Caco-2 (cell line): ENCODE data around the gene CHPT1. TPM values are rescaled to one million over a fixed set of nuclear protein-coding genes. Genes with fewer than 3 reads are reported as not detected.

Experiments used
- BruUV-seq: library from RNA; stranded (reverse); fragments of 400-500 nt; replicated peaks from 2 replicates; lab custom pipeline; 2021; lab: Mats Ljungman, UMichigan
- CTCF ChIA-PET: fragments of 300-600 bp; sonication (Branson Sonifier 250); formaldehyde crosslinking; loops from one replicate; lab custom pipeline; 2022; ENCODE audit warnings: antibody characterized with exemption; lab: Charles Lee
- POLR2A ChIA-PET: fragments of 300-600 bp; sonication (Branson Sonifier 250); formaldehyde crosslinking; loops from one replicate; lab custom pipeline; 2022; ENCODE audit warnings: antibody characterized with exemption; lab: Charles Lee
- DNase-seq, 2 experiments: peaks; one replicate each; pipeline versions ENCODE4 v3.0.0 to v3.0.0-alpha.2; 2020 to 2022
- H3K27me3 ChIP-seq: replicated peaks from 2 replicates; pipeline ENCODE4 v1.6.0; 2011; ENCODE audit warnings: low read length; ENCODE audit not compliant: control insufficient read depth, insufficient read depth
- H3K36me3 ChIP-seq: 2 replicates; pipeline ENCODE4 v1.5.1; 2011; ENCODE audit warnings: low read length; ENCODE audit not compliant: control insufficient read depth, insufficient read depth
- H3K4me1 ChIP-seq: fragments of 250-450 bp; sonication (Bioruptor Pico); 2 replicates; pipeline ENCODE4 v1.5.1; 2020; ENCODE audit warnings: mild to moderate bottlenecking
- H3K4me3 ChIP-seq: 2 replicates; pipeline ENCODE4 v1.5.1; 2011; ENCODE audit warnings: low read depth, mild to moderate bottlenecking, control low read depth, low read length
- H3K9me3 ChIP-seq: fragments of 250-450 bp; sonication (Bioruptor Pico); 2 replicates; pipeline ENCODE4 v1.5.1; 2020; ENCODE audit warnings: mild to moderate bottlenecking, moderate library complexity
- H3K27ac Mint-ChIP-seq: one replicate; pipeline ENCODE4 v1.8.0; 2022; ENCODE audit warnings: mixed read lengths; ENCODE audit not compliant: unreplicated experiment
- H3K27me3 Mint-ChIP-seq: one replicate; pipeline ENCODE4 v1.8.0; 2022; ENCODE audit warnings: mixed read lengths; ENCODE audit not compliant: insufficient read depth, unreplicated experiment
- H3K36me3 Mint-ChIP-seq: one replicate; pipeline ENCODE4 v1.8.0; 2022; ENCODE audit warnings: mild to moderate bottlenecking, mixed read lengths; ENCODE audit not compliant: insufficient read depth, unreplicated experiment
- H3K4me1 Mint-ChIP-seq: one replicate; pipeline ENCODE4 v1.8.0; 2022; ENCODE audit warnings: low read depth, mixed read lengths; ENCODE audit not compliant: unreplicated experiment
- H3K4me3 Mint-ChIP-seq: one replicate; pipeline ENCODE4 v1.8.0; 2022; ENCODE audit warnings: mild to moderate bottlenecking, moderate library complexity, mixed read lengths; ENCODE audit not compliant: unreplicated experiment
- H3K9me3 Mint-ChIP-seq: one replicate; pipeline ENCODE4 v1.8.0; 2022; ENCODE audit warnings: mixed read lengths; ENCODE audit not compliant: unreplicated experiment
- intact Hi-C: fragments of 100-400 bp; cut with micrococcal nuclease; formaldehyde crosslinking; loops from one replicate; pipeline ENCODE4 v1.10.0; 2022; ENCODE audit not compliant: unreplicated experiment
- total RNA-seq: library from RNA; stranded (reverse); gene quantifications from 2 replicates; pipeline ENCODE4 v1.2.3, GENCODE V29; 2022
- TF ChIP-seq, protein P1 (sequence below), 2 experiments: fragments of 200-600 bp in 1 of 2; IDR thresholded peaks; 1 replicate in 1 of 2; 2 replicates in 1 of 2; pipeline versions ENCODE4 v1.5.1 to v1.8.0; 2011 to 2022; ENCODE audit warnings: antibody characterized with exemption in 1 of 2, control low read depth in 1 of 2, inconsistent platforms in 1 of 2, low read depth in 1 of 2, low read length in 1 of 2, mild to moderate bottlenecking in 1 of 2, moderate library complexity in 1 of 2; ENCODE audit not compliant: insufficient read depth in 1 of 2, severe bottlenecking in 1 of 2, unreplicated experiment in 1 of 2

Gene CHPT1
- total RNA-seq, 1 experiment from 2014 or later, result 54.6 TPM

DNA sequence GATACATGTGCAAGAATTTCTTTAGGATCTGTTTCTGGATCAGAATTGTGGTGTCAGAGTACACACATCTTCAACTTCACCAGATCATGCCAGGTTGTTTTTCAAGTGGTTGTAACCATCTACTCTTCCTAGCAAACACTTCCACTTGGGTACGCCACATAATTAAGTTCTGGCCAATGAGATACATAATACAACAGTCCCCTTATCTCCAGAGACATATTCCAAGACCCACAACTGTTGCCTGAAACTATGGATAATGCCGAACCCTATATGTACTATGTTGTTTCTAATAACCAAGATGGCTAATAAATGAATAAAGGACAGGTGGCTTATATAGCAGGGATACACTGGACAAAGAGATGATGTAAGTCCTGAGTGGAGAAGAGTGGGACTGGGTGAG, 2.5 kb upstream of the CHPT1 start:
- no TSS peak for BruUV-seq
- peaks cover 15% of the 10 kb centered on the region for H3K4me1 ChIP-seq
- H3K36me3 Mint-ChIP-seq, result no peaks in the 10 kb centered on the region
- H3K9me3 Mint-ChIP-seq, result no peaks in the 10 kb centered on the region
- DNase-seq, result no peak
- H3K27ac Mint-ChIP-seq, result no peak overlapping the region
- peaks cover 14% of the 10 kb centered on the region for H3K4me1 Mint-ChIP-seq
- intact Hi-C loops, result no loop called here
- H3K9me3 ChIP-seq, result no peaks in the 10 kb centered on the region
- ChIA-PET CTCF (no interaction called here), POLR2A (no interaction called here)
- H3K4me3 ChIP-seq, result no peak overlapping the region
- no peaks in the 10 kb centered on the region for H3K36me3 ChIP-seq
- no peak overlapping the region for H3K4me3 Mint-ChIP-seq
- no peaks in the 10 kb centered on the region for H3K27me3 ChIP-seq
- TF ChIP-seq, protein P1, sequence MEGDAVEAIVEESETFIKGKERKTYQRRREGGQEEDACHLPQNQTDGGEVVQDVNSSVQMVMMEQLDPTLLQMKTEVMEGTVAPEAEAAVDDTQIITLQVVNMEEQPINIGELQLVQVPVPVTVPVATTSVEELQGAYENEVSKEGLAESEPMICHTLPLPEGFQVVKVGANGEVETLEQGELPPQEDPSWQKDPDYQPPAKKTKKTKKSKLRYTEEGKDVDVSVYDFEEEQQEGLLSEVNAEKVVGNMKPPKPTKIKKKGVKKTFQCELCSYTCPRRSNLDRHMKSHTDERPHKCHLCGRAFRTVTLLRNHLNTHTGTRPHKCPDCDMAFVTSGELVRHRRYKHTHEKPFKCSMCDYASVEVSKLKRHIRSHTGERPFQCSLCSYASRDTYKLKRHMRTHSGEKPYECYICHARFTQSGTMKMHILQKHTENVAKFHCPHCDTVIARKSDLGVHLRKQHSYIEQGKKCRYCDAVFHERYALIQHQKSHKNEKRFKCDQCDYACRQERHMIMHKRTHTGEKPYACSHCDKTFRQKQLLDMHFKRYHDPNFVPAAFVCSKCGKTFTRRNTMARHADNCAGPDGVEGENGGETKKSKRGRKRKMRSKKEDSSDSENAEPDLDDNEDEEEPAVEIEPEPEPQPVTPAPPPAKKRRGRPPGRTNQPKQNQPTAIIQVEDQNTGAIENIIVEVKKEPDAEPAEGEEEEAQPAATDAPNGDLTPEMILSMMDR (IDR thresholded peaks at IDR 0.05; ENCODE audit: insufficient read depth in 1 of 2, low read depth in 1 of 2, low read length in 1 of 2, severe bottlenecking in 1 of 2, unreplicated experiment in 1 of 2), result no peak
- no peaks in the 10 kb centered on the region for H3K27me3 Mint-ChIP-seq

DNA sequence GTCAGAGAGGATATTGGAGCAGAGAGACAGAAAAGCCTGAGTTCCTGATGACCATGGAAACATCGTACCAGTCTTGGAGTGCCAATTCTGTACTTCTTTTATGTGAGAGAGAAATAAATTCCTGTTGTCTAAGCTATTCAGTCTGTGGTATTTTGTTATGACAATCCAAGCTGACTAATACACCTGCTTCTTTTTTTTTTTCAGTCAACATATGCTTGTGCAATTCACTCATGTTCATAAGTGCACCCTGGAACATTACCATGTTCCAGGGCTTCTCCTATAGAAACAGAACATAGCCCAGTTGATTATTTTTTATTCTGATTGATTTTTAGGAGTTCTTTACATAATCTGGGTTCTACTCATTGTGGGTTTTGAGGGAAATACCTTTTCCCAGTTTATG, 1.7 kb upstream of the CHPT1 start:
- Histone ChIP-seq H3K36me3 (no peaks in the 10 kb centered on the region), H3K27me3 (no peaks in the 10 kb centered on the region), H3K4me1 (peaks cover 15% of the 10 kb centered on the region), H3K4me3 (no peak overlapping the region), H3K9me3 (no peaks in the 10 kb centered on the region)
- no peak for DNase-seq
- Mint-ChIP-seq H3K4me3 (no peak overlapping the region), H3K4me1 (peaks cover 17% of the 10 kb centered on the region), H3K36me3 (no peaks in the 10 kb centered on the region), H3K27ac (no peak overlapping the region), H3K27me3 (no peaks in the 10 kb centered on the region), H3K9me3 (no peaks in the 10 kb centered on the region)
- no TSS peak for BruUV-seq
- ChIA-PET CTCF (no interaction called here), POLR2A (no interaction called here)
- intact Hi-C loops, result loop anchor here (2.0 kb wide), 1 partner anchor 95 kb away; no protein-coding TSS in a partner anchor
- TF ChIP-seq, protein P1 (IDR thresholded peaks at IDR 0.05; ENCODE audit: insufficient read depth in 1 of 2, low read depth in 1 of 2, low read length in 1 of 2, severe bottlenecking in 1 of 2, unreplicated experiment in 1 of 2), result no peak

DNA sequence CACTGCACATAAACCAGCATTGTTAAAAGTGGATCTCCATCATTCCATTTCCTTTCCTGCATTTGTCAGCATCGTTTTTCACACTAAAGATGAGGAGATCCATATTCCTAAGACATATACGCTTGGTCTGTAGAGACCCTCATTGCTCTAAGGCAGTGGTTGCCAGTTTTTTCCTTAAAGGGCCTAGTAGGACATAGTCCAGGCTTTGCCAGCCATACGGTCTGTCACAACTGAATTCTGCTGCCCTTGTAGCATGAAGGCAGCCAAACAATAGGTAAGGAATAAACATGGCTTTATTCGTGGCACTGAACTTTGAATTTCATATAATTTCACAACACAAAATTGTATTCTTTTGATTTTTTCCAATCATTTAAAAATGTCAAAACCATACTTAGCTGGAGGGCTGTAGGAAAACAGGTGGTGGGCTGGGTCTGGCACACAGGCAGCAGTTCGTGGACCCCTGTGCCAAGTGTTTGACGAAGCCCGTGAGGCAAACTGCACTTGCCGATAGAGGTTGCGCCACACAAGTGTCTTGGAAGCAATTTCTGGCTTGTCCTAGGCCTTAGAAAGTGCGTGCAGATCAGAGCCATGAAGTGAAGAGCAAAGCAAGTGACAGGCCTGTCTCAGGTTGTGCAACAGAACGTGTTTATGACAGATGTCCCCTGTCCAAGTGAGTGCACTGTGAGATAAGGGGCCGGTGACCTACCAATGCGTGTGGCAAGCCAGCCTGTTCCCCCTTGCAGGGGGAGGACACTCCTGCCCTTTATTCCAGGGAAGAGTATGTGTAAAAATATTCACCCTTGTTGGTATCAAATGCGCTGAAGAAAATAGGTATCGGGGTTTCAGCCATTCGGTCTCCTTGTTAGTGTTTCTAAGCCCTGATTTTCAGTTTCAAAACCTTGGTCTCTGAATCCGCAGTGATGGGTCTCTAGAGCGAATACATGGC, 916 bp upstream of the CHPT1 start:
- peaks cover 17% of the 10 kb centered on the region for H3K4me1 Mint-ChIP-seq
- TF ChIP-seq, protein P1 (IDR thresholded peaks at IDR 0.05; ENCODE audit: insufficient read depth in 1 of 2, low read depth in 1 of 2, low read length in 1 of 2, severe bottlenecking in 1 of 2, unreplicated experiment in 1 of 2), result no peak
- no peaks in the 10 kb centered on the region for H3K36me3 Mint-ChIP-seq
- no TSS peak for BruUV-seq
- peak overlapping the region; percentile 94 for H3K4me3 Mint-ChIP-seq
- H3K9me3 ChIP-seq, result no peaks in the 10 kb centered on the region
- CTCF ChIA-PET, result no interaction called here
- no peaks in the 10 kb centered on the region for H3K27me3 Mint-ChIP-seq
- H3K4me1 ChIP-seq, result peaks cover 15% of the 10 kb centered on the region
- peak overlapping the region; percentile 81 for H3K4me3 ChIP-seq
- H3K27ac Mint-ChIP-seq, result peak overlapping the region; percentile 77
- H3K27me3 ChIP-seq, result no peaks in the 10 kb centered on the region
- peak; percentile 66 to 74 for DNase-seq
- POLR2A ChIA-PET, result interaction anchor here (0.6 kb wide), 1 partner anchor 190 kb away, joined by 4 read pairs; no protein-coding TSS in a partner anchor
- H3K36me3 ChIP-seq, result no peaks in the 10 kb centered on the region
- H3K9me3 Mint-ChIP-seq, result no peaks in the 10 kb centered on the region
- intact Hi-C loops, result loop anchor here (1.0 to 2.0 kb wide), 4 partner anchors 26 to 126 kb away; no protein-coding TSS in a partner anchor
